ENCODE data around the gene DEGS2. TPM values are rescaled to one million over a fixed set of nuclear protein-coding genes. Genes with fewer than 3 reads are reported as not detected.

DEGS2 gene
- total RNA-seq, 3 donors from 2014 or later, result 1.1 to 12.0 (median 10.2) TPM

DNA sequence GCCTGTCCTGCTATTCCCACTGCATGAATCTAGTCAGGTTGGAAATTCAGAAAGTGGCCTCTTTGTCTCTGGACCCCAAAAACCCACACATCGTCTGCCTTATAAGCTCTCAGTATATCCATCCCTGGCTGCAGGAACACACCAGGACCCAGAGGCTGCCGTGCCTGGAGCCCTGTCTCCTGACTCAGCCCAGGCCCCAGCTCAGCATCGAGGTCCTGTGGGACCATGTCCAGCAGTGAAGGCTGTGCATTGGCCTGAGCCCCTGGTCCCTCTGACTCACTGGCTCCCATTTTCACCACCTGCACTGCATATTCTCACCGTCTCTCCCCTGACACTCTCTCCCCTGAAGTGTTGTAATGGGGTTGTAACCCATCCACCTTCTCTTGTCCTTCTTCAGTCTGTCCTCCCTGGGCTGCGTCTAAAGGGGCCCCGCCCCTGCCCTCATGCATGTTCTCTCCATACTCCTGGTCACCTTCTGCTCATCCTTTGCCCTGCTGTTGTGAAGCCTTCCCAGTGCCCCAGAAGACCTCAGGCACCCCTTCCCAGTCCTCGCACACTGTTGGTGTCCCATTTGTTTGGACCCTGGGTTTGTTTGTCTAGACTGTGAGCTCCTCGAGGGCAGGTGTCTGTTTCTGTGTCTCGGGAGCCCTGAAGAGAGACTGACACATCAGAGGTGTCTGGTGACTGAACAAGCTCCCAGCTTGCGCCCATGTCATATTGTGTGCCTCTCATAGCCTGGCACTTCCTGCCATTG lies 50.4 kb downstream of the DEGS2 start:
- H3K27ac ChIP-seq, result peak overlapping the region; percentile 22 to 29
- H3K36me3 ChIP-seq, result no peaks in the 10 kb centered on the region
- no peak overlapping the region for H3K4me3 ChIP-seq
- H3K9me3 ChIP-seq, result no peaks in the 10 kb centered on the region
- TF ChIP-seq, protein P1, sequence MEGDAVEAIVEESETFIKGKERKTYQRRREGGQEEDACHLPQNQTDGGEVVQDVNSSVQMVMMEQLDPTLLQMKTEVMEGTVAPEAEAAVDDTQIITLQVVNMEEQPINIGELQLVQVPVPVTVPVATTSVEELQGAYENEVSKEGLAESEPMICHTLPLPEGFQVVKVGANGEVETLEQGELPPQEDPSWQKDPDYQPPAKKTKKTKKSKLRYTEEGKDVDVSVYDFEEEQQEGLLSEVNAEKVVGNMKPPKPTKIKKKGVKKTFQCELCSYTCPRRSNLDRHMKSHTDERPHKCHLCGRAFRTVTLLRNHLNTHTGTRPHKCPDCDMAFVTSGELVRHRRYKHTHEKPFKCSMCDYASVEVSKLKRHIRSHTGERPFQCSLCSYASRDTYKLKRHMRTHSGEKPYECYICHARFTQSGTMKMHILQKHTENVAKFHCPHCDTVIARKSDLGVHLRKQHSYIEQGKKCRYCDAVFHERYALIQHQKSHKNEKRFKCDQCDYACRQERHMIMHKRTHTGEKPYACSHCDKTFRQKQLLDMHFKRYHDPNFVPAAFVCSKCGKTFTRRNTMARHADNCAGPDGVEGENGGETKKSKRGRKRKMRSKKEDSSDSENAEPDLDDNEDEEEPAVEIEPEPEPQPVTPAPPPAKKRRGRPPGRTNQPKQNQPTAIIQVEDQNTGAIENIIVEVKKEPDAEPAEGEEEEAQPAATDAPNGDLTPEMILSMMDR (IDR thresholded peaks at IDR 0.05), result no peak
- TF ChIP-seq POLR2AphosphoS5 (IDR thresholded peaks at IDR 0.05), result no peak
- no peak for TF ChIP-seq POLR2A (IDR thresholded peaks at IDR 0.05)
- H3K4me1 ChIP-seq, result peaks cover 0 to 20% of the 10 kb centered on the region in 2 donors
- intact Hi-C loops (cut with DNase I; ENCODE audit: low total_unique reads), result loop anchor here (5.0 kb wide), 1 partner anchor 127 kb away; no protein-coding TSS in a partner anchor
- no peaks in the 10 kb centered on the region for H3K27me3 ChIP-seq
- DNase-seq (ENCODE audit: low spot score in 2 of 2), result peak in 1 of 2 donors; percentile 34

DNA sequence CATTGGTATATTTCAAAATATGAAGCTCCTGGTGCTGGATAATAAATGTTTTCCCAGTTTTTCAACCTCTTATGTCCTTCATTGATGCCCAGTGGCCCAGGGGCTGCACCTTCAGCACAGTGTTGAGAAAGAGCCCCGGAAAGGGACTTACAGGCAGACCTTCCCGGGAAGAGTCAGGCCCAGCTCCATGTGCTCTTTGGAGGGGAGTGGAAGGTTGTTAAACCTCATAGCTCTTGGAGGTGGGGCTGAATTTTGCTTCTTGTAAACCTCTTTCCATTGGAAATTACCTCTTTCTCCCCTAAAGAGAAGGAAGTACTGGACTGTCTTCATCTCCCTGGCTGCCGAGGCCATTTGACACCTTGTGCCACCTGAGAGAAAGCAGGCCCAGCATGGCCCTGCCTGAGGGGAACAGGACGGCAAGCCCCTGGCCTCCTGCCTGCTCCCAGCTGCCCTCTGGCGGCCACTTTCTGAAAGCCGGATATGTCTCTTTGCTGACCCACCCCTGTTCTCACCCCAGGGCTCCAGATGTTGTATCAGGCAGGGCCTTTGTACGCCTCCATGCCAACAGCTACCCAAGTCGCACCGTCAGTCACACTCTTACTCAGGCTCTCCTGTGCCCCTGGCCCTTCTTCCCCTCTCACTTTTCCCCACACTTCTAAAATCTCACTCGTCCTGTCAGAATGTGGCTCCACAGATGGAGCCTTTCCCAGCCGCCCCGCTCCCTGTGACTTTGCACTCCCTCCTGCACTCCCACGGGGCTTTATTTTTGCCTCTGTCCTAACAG lies 51.2 kb downstream of the DEGS2 start:
- TF ChIP-seq POLR2AphosphoS5 (IDR thresholded peaks at IDR 0.05) (peak; percentile 15 to 36 (median 17)), POLR2A (IDR thresholded peaks at IDR 0.05) (no peak)
- TF ChIP-seq, protein P1 (IDR thresholded peaks at IDR 0.05), result peak; percentile 70 to 84 (median 80)
- Histone ChIP-seq H3K27ac (peak overlapping the region; percentile 22 to 29), H3K27me3 (no peaks in the 10 kb centered on the region), H3K4me1 (peaks cover 0 to 28% of the 10 kb centered on the region in 2 donors), H3K9me3 (no peaks in the 10 kb centered on the region), H3K36me3 (no peaks in the 10 kb centered on the region), H3K4me3 (no peak overlapping the region)
- intact Hi-C loops (cut with DNase I; ENCODE audit: low total_unique reads), result loop anchor here (5.0 kb wide), 1 partner anchor 126 kb away; no protein-coding TSS in a partner anchor
- peak; percentile 56 to 83 for DNase-seq (ENCODE audit: low spot score in 2 of 2)

DNA sequence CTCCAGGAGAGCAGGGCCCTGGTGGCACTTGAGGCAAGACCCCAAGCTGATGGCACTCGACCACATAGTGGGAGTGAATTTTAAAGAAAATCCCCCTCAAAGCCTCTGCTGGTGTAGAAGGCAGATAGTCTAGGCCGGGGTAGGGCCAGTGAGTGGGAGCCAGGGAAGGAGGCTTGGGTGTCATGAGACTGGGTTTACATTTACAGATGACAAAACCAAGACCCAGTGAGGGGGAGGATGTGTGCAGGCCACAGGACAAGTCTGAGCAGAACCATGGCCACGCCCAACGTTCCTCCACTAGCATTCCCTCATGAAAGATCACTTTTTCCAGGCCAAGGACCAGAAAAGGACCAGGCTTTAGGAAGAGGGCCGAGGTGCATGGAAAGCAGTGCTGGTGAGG lies 52.2 kb downstream of the DEGS2 start:
- Histone ChIP-seq H3K4me3 (no peak overlapping the region), H3K27me3 (no peaks in the 10 kb centered on the region), H3K27ac (peak overlapping the region; percentile 45 to 46), H3K36me3 (no peaks in the 10 kb centered on the region), H3K9me3 (no peaks in the 10 kb centered on the region), H3K4me1 (peaks cover 0 to 35% of the 10 kb centered on the region in 2 donors)
- peak; percentile 46 to 70 for DNase-seq (ENCODE audit: low spot score in 2 of 2)
- intact Hi-C loops (cut with DNase I; ENCODE audit: low total_unique reads), result loop anchor here (5.0 kb wide), 1 partner anchor 125 kb away; no protein-coding TSS in a partner anchor
- no peak for TF ChIP-seq POLR2AphosphoS5 (IDR thresholded peaks at IDR 0.05)
- TF ChIP-seq, protein P1 (IDR thresholded peaks at IDR 0.05), result no peak
- TF ChIP-seq POLR2A (IDR thresholded peaks at IDR 0.05), result no peak

DNA sequence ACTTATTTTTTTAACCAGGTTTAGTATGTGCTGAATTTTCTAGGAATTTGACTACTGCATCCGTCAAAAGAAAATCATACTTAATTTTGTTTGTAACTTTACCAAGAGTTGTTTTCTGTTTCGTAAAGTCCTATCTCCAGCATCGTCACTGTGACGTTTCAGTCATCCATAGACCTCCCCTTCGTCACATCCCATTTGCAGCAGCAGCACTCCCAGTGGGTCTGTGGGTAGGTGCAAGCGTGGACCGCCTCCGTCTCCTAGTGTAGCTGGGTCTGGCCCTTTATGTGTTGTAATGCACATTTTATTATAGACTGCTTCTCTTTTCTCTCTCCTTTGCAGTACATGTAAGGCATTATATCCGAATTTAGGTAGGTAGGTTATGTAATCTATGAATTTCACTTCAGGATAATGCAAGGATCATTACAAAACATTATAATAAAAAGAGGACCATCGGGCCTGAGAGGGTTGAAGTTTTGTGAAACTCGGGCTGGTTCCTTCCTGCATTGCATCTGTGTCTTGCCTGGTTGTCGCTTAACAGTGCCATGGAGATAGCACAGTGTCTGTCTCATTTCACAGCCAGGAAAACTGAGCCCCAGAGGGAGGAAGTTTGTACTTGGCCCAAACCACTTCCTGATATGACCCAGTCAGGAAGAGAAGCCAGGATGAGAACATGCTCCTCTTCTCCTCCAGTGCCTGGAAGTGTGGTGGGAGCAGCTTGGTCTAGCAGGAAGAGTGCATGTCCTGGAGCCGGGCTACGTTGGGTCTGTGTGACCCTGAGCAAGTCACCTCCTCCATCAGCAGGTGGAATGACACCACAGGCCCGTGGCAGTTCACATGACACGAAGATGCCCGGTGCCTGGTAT lies 53.0 kb downstream of the DEGS2 start:
- H3K27me3 ChIP-seq, result no peaks in the 10 kb centered on the region
- H3K4me1 ChIP-seq, result peaks cover 0 to 35% of the 10 kb centered on the region in 2 donors
- TF ChIP-seq, protein P1 (IDR thresholded peaks at IDR 0.05), result no peak
- no peak for TF ChIP-seq POLR2A (IDR thresholded peaks at IDR 0.05)
- no peak for TF ChIP-seq POLR2AphosphoS5 (IDR thresholded peaks at IDR 0.05)
- H3K4me3 ChIP-seq, result no peak overlapping the region
- no peaks in the 10 kb centered on the region for H3K36me3 ChIP-seq
- H3K27ac ChIP-seq, result peak overlapping the region; percentile 45 to 46
- no peaks in the 10 kb centered on the region for H3K9me3 ChIP-seq
- intact Hi-C loops (cut with DNase I; ENCODE audit: low total_unique reads), result loop anchor here (5.0 kb wide), 1 partner anchor 124 kb away; no protein-coding TSS in a partner anchor
- DNase-seq (ENCODE audit: low spot score in 2 of 2), result peak in 1 of 2 donors; percentile 38
